Measurements from ENCODE around the gene HES3. TPM values are rescaled to one million over a fixed set of nuclear protein-coding genes. Genes with fewer than 3 reads are reported as not detected.
A peak's percentile ranks its signal among the peaks of the same experiment; 100 is the strongest.

Gene HES3
- total RNA-seq, 1 donor, result not detected

DNA sequence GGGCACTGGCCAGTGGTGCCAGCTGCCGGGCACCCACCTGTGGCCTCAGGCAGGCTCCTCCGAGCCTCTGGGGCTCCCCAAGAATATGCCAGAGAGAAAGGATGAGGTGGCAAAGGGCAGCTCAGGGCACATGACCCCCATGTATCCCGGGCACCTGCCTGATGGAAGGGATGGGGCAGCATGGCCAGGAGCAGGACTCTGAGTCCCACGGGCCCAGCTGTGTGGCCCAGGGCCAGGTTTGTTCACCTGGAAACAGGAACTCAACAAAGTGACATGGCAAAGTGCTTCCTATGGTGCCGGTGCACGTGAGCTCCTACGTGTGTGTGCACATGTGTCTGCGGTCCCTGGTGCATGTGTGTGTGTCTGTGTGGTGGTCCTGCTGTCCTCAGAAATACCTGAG is 26.4 kb downstream of the HES3 start:
- no peak overlapping the region for H3K4me3 ChIP-seq (ENCODE audit: low read depth, low read length)
- DNase-seq (ENCODE audit: low read depth), result no peak
- TF ChIP-seq, protein P1, sequence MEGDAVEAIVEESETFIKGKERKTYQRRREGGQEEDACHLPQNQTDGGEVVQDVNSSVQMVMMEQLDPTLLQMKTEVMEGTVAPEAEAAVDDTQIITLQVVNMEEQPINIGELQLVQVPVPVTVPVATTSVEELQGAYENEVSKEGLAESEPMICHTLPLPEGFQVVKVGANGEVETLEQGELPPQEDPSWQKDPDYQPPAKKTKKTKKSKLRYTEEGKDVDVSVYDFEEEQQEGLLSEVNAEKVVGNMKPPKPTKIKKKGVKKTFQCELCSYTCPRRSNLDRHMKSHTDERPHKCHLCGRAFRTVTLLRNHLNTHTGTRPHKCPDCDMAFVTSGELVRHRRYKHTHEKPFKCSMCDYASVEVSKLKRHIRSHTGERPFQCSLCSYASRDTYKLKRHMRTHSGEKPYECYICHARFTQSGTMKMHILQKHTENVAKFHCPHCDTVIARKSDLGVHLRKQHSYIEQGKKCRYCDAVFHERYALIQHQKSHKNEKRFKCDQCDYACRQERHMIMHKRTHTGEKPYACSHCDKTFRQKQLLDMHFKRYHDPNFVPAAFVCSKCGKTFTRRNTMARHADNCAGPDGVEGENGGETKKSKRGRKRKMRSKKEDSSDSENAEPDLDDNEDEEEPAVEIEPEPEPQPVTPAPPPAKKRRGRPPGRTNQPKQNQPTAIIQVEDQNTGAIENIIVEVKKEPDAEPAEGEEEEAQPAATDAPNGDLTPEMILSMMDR (IDR thresholded peaks at IDR 0.05; ENCODE audit: insufficient read depth, low read depth, low read length), result no peak

DNA sequence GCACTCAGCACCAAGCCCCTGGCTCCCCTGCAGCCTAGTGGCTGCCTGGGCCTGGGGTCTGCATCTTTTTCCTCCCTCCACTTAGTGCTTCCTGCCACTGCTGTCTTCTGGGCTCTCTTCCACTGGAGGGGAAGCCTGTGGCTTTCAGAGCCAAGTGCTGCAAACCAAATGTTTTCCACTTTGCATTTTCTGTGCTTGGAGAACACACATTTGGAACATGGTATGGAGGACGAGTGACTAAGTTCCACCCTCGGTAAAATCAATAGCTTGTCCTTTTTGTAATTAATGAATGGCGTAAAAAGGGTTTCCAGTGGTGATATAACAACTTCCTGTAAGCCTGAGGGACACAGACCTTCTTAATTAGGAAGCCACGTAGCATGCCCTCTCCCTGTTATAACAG is 27.0 kb downstream of the HES3 start:
- TF ChIP-seq, protein P1 (IDR thresholded peaks at IDR 0.05; ENCODE audit: insufficient read depth, low read depth, low read length), result no peak
- no peak overlapping the region for H3K4me3 ChIP-seq (ENCODE audit: low read depth, low read length)
- DNase-seq (ENCODE audit: low read depth), result no peak

DNA sequence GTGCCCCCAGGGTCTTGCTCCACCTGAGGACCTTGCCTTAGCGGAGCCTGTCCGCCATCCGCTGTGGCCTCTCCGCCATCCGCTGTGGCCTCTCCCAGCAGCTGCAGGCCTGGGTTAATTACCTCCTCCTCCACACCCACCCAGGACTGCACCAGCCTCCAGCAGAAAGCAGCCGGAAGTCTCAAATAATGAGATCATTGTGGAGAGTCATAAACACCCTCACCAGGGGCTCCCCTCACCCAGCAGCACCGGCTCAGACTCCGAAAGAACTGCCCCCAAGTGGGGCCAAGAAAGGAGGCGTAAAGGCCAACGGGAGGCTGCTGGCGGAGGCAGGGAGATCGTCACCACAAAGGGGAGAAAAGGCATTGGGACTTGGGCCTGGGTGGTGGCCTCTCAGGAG is 27.6 kb downstream of the HES3 start:
- H3K4me3 ChIP-seq (ENCODE audit: low read depth, low read length), result no peak overlapping the region
- TF ChIP-seq, protein P1 (IDR thresholded peaks at IDR 0.05; ENCODE audit: insufficient read depth, low read depth, low read length), result no peak
- peak; percentile 39 for DNase-seq (ENCODE audit: low read depth)

DNA sequence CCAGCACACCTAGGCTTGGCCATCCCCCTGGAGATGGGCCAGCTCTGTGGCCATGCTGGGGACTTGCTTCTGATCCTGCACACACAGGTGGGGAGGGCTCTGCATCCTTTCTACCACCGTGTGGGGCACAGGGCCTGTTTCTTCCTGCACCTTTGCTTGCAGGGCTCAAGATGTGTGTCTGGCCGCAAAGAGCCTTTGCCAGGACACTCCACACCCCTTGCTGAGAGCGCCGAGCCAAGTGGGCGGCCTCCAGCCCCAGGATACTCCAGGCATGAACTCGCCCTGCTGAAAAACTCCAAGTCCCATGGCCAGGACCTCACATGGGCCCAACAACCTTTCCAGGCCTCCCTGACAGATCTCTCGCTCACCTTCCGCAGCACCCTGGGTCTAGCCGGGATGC is 28.5 kb downstream of the HES3 start:
- TF ChIP-seq, protein P1 (IDR thresholded peaks at IDR 0.05; ENCODE audit: insufficient read depth, low read depth, low read length), result no peak
- no peak overlapping the region for H3K4me3 ChIP-seq (ENCODE audit: low read depth, low read length)
- DNase-seq (ENCODE audit: low read depth), result no peak

DNA sequence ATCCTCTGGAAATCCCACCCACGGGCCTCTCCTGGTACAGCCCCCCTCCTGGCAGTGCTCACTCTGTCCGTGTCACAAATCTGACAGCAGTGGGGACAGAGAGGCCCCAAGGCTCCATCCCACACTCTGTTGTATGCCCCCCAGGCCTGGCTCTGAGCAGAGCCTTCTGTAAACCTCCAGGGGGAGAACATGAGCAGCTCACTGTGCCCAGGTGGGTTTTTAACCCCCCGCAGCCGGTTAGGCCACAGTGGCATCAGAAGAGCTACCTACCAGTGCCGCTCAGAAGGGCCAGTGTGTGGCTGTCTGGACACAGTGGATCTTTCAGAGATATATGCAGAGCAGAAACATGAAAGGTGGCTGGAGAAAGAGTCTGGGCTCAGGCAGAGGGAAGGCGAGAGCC is 28.9 kb downstream of the HES3 start:
- DNase-seq (ENCODE audit: low read depth), result no peak
- H3K4me3 ChIP-seq (ENCODE audit: low read depth, low read length), result no peak overlapping the region
- TF ChIP-seq, protein P1 (IDR thresholded peaks at IDR 0.05; ENCODE audit: insufficient read depth, low read depth, low read length), result peak; percentile 27

DNA sequence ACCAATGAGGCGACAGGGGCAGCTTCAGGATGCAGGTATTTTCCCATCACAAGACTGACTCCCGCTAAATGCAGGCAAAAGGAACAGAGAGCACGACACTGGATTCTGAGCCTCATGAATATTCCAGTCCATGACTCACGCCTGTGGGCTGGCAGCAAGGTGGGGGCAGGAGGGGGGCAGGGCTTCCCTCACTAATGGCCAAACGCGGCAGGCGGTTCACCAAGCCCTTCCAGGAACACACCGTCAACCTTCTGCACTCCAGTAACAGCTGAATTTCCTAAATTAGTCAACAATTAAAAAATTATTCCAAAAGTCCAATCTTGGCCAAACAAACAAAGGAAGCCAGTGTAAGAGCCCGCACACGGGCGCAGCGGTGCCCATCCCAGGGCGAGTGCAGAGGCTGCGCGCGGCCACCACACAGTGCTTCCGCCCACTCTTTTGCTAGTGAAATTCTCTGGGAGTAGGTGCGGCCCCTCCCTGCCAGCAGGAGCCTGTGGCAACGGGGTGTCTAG is 29.5 kb downstream of the HES3 start:
- no peak overlapping the region for H3K4me3 ChIP-seq (ENCODE audit: low read depth, low read length)
- TF ChIP-seq, protein P1 (IDR thresholded peaks at IDR 0.05; ENCODE audit: insufficient read depth, low read depth, low read length), result no peak
- peak; percentile 63 for DNase-seq (ENCODE audit: low read depth)

DNA sequence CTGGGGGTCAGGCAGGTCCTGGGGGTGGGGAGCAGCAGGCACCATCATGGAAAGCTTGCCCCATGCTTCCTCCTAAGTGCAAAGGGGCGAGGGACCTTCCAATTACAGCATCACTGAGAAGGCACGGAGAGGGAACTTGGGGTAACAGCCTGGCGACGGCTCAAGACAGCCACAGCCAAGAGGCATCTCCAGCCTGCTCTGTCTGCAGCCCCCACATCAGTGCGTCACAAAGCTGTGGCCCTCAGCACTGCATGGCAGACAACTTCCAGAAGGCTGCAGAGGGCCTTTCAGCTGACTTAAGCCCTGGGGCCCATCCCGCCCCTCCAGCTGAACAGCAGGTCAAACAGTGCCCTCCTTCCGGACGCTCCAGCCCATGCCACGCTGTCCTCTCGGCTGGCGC is 30.1 kb downstream of the HES3 start:
- no peak for DNase-seq (ENCODE audit: low read depth)
- TF ChIP-seq, protein P1 (IDR thresholded peaks at IDR 0.05; ENCODE audit: insufficient read depth, low read depth, low read length), result no peak
- H3K4me3 ChIP-seq (ENCODE audit: low read depth, low read length), result no peak overlapping the region

All from fibroblast of villous mesenchyme (primary cell).